GM18519 (cell line): Measurements from ENCODE around the gene LRRC46.

Experiments
- ATAC-seq: cut with Tn5 transposase; IDR thresholded peaks from one replicate; pipeline ENCODE4 v1.9.1; 2021; ENCODE audit warnings: mild to moderate bottlenecking, moderate library complexity; ENCODE audit not compliant: unreplicated experiment, low FRiP score

Gene LRRC46

DNA sequence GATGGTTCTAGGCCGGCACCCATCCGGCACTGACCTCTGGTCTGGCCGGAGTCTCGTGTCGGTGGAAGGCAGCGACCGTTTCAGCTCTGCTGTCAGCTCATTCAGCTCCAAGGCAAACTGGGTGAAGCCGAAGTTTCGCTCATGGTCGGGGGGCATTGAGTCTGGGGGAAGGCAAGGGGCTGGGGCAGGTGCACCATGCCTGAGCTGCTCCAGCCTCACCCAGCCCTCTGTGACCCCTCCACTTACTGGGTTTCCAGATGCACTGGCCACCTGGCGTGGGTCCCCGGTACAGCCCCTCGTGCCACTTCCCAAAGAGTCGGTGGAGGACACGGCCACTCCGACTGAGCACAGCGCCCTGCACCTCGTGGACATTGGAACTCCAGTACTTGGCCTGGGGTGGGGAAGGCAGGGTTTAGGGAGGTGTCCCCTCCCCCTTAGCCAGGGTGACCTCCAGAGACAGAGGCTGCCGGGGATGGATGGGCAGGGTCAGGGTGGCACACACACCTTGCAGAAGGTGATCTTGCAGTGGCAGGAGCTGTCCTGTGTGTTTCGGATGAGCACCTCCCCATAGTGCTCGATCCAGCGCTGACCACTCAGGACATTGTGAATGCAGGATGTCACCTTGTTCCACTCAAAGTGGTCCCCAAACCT lies 22.5 kb upstream of the LRRC46 start:
- no peak for ATAC-seq

DNA sequence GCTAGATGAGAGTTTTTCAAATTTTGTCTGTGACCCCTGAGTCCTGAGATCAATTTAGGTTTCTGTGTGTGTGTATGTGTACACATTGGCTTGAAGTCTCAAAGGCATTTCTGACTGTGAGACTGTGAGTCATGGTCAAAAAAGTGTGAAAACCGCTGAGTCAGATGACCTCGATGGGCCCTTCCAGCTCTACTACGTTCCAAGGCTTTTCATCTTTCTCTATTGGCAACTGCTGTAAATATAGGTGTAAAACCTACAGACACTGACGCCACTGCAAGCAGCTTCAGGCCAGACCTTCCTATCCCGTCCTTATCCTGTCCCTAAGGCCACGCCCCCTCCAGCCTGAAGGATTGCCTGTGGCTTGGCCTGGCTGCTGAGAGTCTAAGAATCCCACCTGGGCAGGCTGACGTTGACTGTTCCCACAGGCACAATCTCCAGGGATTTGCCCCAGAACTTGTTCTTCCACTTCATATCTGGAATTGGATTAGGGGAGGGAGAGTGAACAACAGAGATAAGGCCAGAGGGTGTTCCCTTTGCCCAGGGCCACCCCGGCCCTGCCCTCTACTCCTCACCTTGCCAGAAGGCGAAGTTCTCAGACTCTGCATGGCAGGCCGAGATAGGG lies 21.2 kb upstream of the LRRC46 start:
- no peak for ATAC-seq

GRCh38 chr17:47810901-47811635 lies 20.4 kb upstream of the LRRC46 start:
- ATAC-seq = no peak

GRCh38 chr17:47811709-47812108 lies 19.8 kb upstream of the LRRC46 start:
- no peak for ATAC-seq

DNA sequence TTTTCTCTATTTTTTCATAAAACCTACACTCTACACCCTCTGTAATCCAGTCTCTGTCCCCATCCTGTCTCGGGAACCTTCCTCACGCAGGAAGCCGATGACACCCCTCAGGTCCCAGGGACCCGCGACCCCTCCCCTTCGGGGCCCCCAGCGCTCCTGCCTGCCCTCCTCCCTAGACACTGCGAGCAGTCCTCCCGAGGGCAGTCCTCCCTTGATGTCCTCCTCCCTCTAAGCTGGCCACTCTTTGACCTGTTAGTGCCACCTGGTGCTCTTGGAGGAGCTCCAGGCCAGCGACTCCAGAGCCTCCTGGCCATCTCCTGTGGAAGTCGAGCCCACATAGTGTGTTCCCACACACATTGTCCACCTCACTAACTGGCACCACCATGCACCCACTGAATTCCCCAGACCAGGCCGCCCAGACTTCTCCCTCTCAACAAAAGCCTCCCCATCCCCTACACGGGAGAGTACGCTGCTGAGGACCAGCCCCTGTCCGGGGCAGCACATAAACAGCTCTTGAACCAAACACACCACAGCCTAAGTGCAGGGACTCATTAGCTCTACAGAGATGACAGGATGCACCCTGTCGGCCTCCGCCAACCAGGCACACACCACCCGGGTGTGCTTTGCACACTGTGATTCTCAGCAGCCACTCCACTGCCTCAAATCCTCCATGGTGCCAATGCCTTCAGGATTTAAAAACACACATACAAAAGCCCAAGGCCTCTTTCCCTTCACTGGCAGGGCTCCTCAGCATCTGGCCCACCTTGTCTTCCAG lies 19.1 kb upstream of the LRRC46 start:
- ATAC-seq = no peak

- ATAC-seq = no peak
Measured at GRCh38 chr17:47813077-47813476, 18.4 kb upstream of the LRRC46 start.

GRCh38 chr17:47813512-47814031 lies 17.9 kb upstream of the LRRC46 start:
- no peak for ATAC-seq

GRCh38 chr17:47815106-47815918 lies 16.2 kb upstream of the LRRC46 start:
- ATAC-seq = no peak

DNA sequence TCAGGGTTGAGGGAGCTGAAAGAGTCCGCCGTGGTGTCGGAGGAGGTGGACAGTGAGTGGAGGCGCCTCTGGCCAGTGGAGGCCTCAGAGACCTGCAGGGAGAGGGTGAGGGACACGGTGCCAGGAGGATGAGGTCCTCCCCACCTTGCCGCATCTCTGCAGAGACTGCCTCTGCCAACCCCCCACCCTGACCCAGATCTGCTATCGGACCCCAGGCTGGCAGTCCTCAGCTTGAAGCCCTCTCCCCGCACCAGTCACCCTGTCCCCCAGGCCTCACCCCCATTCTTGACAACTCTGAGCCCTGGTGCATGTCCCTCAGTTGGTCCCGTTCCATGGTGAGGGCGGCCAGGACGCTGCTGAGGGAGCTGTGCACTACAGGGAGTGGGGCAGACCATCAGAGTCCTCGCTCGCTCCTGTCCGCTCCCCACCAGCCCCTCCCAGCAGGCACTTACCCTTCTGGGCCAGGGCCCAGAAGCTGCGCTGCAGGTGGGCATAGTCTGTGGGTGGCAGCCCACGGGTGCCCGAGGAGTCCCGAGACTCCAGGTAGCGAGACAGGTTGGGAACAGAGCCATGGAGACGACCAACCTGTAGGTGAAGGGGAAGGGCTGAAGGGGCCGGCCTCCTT lies 15.2 kb upstream of the LRRC46 start:
- ATAC-seq = no peak

- no peak for ATAC-seq
Measured at GRCh38 chr17:47816947-47817346, 14.5 kb upstream of the LRRC46 start.

- no peak for ATAC-seq
Measured at GRCh38 chr17:47818002-47818695, 13.3 kb upstream of the LRRC46 start.

GRCh38 chr17:47819475-47819874 lies 12.0 kb upstream of the LRRC46 start:
- ATAC-seq = no peak

GRCh38 chr17:47820033-47820789 lies 11.3 kb upstream of the LRRC46 start:
- no peak for ATAC-seq

DNA sequence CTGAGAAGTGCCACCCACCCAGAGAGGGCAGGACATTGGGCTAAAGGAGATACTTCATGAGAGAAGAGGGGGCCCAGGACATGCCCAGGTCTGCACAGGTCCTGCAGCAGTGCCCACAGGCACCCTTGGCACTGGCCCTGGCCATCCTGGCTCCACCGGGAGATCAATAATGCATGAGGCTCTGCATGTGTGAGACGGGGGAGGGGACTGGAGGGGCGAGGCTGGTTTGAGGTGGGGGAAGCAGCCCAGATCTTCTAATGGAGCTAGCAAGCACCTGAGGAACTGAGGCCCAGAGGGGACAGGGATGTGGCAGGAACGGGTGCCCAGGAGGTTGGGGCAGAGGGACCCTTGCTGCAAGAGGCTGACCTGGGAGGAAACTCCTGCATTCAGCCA lies 10.4 kb upstream of the LRRC46 start:
- ATAC-seq = no peak

- no peak for ATAC-seq
Measured at GRCh38 chr17:47821424-47822391, 9.8 kb upstream of the LRRC46 start, which contains the start of gene OSBPL7. Gene OSBPL7 (minus strand): TSS chr17:47821794. CDS start chr17:47820278, 1,516 bp downstream.

- ATAC-seq = no peak
Measured at GRCh38 chr17:47822785-47823184, 8.7 kb upstream of the LRRC46 start.

- no peak for ATAC-seq
Measured at GRCh38 chr17:47823519-47823918, 8.0 kb upstream of the LRRC46 start.
